ENCODE measurements around the gene CIPC.

The CIPC gene

GRCh38 chr14:77123381-77124325, 25.6 kb downstream of the CIPC start:
- no peak for DNase-seq (ENCODE audit: low read depth in 2 of 2, low spot score in 1 of 2)

DNA sequence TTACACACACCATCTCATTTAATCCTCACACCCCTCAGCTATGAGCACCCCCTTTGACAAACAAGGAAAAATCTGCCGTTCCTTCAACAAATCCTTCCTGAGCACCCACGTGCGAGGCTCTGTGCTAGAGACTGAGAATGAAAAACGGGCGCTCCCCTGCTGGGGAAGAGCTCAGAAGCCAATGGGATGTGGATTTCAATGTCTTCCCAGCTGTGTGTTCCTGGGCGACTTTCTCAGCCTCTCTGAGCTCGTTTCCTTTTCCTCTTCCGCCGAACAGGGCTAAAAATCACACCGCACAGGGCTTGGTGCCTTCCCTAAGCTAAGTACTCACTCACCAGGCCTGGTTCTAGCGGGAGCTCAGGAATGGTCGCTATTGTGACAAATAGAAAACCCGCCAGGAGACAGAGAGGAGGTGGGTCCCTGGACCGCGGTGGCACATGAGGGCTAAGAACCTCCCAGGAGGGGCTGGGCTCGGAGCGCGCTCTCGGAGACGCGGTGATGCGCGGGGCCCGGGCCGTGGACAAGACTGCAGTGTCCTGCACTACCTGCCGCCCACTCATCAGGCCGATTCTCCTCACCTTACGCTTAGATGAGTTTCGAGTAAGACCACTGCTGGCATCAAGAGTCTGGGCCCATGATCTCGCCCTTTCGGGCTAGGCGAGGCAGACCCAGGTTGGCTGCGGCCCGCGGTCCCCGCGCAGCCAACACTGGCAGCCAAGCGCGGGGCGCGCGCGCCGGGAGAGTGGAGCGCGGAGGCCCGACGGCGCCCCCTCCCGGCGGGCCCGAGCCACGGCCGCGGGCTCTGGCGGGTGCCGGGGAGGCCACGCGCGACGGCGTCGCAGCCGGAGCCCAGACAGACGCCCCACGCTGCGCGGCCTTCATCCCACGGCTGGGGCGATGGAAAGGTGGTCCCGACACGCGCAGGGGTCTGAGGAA, 26.6 kb downstream of the CIPC start:
- DNase-seq (ENCODE audit: low read depth in 2 of 2, low spot score in 1 of 2) = peak in 1 of 2 donors; percentile 40

GRCh38 chr14:77125281-77125801, 27.3 kb downstream of the CIPC start:
- DNase-seq (ENCODE audit: low read depth in 2 of 2, low spot score in 1 of 2) = no peak

DNA sequence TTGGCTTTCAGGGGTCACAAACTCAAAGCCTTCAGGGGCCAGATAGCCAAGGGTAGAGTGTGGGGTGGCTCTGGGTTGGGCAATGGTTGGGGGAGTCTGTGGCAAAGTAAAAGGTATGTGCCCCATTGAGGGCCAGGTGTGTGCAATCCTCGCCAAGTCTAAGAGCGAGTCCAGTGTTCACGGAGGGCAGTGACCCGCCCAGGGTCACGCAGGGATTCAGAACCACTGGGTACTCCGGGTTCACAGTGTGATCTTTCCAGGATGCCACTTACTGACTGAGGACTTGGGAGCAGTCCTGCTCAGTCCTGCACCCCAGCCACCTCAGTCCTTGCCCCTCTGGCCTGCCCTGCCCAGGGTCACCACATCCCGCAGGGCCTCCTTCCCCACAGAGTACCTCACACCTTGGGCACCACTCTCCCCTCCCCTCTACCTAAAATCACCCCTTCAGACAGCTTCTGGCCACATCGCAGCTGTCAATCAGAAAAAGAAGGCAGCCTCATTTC, 27.8 kb downstream of the CIPC start:
- no peak for DNase-seq (ENCODE audit: low read depth in 2 of 2, low spot score in 1 of 2)

DNA sequence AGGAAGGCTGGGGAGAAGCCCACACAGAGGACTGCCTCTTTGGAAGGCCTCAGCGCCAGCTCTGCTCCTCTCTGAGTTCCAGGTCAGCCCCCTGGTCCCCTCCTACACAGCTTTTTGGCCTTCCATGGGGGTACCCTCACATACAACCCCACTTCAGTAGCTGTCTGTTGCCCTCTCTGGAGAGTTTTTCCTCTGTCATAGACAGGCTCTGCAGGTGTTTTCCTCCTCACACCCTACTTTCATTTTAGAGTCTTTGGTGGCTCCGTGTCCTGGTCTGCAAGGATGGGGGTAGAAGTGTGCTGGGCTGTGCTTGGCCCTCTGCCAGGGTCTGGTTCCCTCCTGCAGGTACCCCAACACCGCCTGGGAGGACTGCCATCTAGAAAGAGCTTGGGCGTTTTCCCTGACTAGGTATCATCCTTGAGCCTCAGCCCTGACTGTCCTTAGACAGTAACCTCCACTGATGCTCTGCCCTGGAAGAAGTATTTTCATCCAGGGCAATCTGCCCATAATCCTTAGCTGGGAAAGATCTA, 28.5 kb downstream of the CIPC start:
- no peak for DNase-seq (ENCODE audit: low read depth in 2 of 2, low spot score in 1 of 2)

DNA sequence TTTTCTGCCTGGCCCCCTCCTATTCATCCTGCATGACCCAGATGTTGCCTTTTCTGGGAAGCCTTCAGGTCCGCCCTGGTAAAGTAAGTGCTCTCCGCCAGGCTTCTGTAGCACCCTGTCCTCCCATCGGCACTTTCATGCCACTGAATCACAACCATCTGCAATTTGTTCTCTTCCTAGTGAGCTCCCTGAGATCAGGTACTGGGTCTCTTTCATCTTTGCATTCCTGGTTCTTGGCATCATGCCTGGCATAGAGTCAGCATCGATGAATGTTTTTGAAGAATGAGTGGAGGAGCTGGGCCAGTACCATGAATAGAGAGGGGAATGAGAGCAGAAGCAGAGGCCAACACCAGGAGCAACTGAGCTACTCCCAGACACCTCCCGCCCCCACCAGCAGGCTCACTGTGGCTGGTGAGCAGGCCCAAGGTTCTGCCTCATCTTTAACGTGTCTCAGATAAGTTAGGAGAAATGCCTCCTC, 30.4 kb downstream of the CIPC start:
- no peak for DNase-seq (ENCODE audit: low read depth in 2 of 2, low spot score in 1 of 2)

DNA sequence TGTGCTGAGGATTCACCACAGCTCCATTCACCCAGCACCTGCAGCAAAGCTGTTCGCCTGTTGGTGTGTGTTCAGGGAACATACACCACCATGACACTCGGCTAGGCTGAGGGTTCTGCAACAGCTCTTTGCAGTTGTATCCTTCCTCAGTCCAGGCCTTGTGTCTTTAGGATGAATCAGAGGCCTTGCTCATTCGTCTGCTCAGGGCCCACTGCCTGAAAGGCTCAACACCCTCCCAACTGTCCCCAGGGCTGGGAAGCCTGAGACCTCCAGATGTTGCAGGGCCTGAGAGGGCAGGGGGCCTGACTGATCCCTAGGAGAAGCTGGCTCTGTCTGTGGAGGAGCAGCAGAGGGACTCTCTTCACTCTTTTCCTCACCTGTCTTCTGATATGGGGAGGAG, 32.3 kb downstream of the CIPC start:
- no peak for DNase-seq (ENCODE audit: low read depth in 2 of 2, low spot score in 1 of 2)

DNA sequence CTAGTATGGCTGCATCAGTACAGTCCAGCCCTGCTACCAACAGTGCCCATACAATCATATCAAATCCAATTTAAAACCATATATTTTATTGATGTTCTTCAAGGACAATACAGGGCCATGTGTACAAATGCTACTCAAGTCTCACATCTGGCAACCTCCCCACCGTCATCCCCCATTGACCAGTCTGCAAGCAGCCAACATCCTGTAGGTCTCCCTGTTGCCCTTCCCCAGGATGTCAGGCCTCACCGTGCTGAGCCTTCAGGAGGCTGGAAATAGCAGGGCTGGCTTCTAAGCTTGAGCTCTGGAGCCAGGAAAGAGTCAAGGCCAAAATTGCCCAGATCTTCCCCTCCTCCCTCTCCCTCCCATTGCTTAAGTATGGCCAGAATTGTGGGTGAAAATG, 33.1 kb downstream of the CIPC start:
- DNase-seq (ENCODE audit: low read depth in 2 of 2, low spot score in 1 of 2) = no peak

- no peak for DNase-seq (ENCODE audit: low read depth in 2 of 2, low spot score in 1 of 2)
Measured at GRCh38 chr14:77131871-77132486, 33.9 kb downstream of the CIPC start.

- DNase-seq (ENCODE audit: low read depth in 2 of 2, low spot score in 1 of 2) = no peak
Measured at GRCh38 chr14:77133720-77134338, 35.8 kb downstream of the CIPC start.

GRCh38 chr14:77139022-77139421, 41.0 kb downstream of the CIPC start:
- no peak for DNase-seq (ENCODE audit: low read depth in 2 of 2, low spot score in 1 of 2)

- peak in 1 of 2 donors; percentile 6 for DNase-seq (ENCODE audit: low read depth in 2 of 2, low spot score in 1 of 2)
Measured at GRCh38 chr14:77139540-77140358, 41.7 kb downstream of the CIPC start.

- DNase-seq (ENCODE audit: low read depth in 2 of 2, low spot score in 1 of 2) = no peak
Measured at GRCh38 chr14:77140359-77141213, 42.5 kb downstream of the CIPC start.

- DNase-seq (ENCODE audit: low read depth in 2 of 2, low spot score in 1 of 2) = no peak
Measured at GRCh38 chr14:77141214-77142004, 43.4 kb downstream of the CIPC start, which contains the start of gene ZDHHC22. Gene ZDHHC22, minus strand, starts transcription at chr14:77141791. Its CDS starts 2,053 bp downstream, at chr14:77139738.

- no peak for DNase-seq (ENCODE audit: low read depth in 2 of 2, low spot score in 1 of 2)
Measured at GRCh38 chr14:77142005-77142800, 44.1 kb downstream of the CIPC start.

GRCh38 chr14:77143071-77143470, 45.0 kb downstream of the CIPC start:
- DNase-seq (ENCODE audit: low read depth in 2 of 2, low spot score in 1 of 2) = no peak

Data from stimulated activated CD8-positive, alpha-beta memory T cell treated with anti-CD3 and anti-CD28 coated beads, Interleukin-4, amount 100 ng/mL, for 4 hours (primary cell).